HG02678 (cell line): ENCODE results near the gene UTF1.

ENCODE experiments used
- ATAC-seq: cut with Tn5 transposase; IDR thresholded peaks from one replicate; pipeline ENCODE4 v1.9.1; 2021; ENCODE audit warnings: mild to moderate bottlenecking, moderate library complexity; ENCODE audit not compliant: unreplicated experiment

Gene UTF1, protein sequence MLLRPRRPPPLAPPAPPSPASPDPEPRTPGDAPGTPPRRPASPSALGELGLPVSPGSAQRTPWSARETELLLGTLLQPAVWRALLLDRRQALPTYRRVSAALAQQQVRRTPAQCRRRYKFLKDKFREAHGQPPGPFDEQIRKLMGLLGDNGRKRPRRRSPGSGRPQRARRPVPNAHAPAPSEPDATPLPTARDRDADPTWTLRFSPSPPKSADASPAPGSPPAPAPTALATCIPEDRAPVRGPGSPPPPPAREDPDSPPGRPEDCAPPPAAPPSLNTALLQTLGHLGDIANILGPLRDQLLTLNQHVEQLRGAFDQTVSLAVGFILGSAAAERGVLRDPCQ

DNA sequence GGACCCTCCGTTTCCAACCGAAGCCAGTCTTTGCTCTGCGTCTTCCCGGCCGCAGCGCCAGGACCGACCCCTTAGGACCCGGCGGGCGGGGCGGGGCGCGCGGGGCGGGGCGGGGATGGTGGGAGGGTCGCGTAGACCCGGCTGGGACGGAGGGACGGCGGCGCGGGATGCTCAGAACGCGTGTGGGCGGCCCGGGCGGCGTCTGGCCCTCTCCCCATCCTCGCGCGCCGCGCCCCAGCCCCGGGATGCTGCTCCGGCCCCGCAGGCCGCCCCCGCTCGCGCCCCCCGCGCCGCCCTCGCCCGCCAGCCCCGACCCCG, at the start of gene UTF1:
TSS of gene UTF1 (plus strand) at position 174 of the 318 bp plus-strand sequence. CDS start at position 246, 72 bp downstream.
- no peak for ATAC-seq

DNA sequence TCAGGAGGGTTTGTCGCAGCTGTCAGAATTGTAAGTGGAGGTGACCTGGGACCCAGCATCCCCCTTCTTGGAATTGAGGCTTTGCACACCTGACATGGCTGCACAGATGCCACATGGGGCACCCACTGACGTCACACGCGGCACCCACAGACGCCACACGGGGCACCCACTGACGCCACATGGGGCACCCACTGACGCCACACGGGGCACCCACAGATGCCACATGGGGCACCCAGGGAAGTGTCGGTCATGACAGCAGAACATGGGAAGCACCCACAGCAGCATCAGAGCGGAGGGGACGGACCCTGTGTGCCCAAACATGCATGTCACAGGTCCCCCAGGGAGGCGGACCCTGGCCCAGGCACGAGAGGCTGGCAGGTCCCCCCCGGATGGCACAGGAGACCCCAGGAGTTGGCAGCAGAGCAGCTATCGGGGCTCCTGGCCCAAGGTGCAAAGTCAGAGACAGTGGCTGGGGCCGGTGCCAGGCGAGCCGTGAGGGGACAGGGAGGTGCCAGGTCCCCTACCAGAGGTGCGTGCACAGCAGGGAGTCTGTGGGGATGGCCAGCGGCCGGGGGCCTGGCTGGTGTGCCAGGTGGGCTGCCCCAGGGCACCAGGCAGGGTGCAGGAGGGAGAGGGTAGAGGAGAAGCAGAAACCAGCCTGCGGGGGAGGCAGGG, 48.9 kb upstream of the UTF1 start:
- ATAC-seq = no peak

DNA sequence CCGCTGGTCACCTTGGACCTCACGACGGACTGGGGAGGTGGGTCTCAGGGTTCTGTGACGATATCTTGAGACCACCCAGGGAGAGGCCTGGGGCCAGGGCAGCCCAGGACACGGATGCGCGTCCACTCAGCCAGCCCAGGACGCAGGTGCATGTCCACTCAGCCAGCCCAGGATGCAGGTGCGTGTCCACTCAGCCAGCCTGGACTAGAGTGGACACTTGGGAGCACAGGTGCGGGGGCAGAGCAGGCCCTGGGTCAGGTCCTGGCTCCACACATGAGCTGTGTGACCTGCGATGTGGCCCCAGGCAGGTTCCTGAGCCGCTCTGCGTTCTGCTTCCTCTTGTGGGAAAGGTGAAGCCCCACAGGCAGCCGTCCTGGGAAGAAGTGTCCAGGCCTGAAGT, 47.8 kb upstream of the UTF1 start:
- ATAC-seq = no peak

DNA sequence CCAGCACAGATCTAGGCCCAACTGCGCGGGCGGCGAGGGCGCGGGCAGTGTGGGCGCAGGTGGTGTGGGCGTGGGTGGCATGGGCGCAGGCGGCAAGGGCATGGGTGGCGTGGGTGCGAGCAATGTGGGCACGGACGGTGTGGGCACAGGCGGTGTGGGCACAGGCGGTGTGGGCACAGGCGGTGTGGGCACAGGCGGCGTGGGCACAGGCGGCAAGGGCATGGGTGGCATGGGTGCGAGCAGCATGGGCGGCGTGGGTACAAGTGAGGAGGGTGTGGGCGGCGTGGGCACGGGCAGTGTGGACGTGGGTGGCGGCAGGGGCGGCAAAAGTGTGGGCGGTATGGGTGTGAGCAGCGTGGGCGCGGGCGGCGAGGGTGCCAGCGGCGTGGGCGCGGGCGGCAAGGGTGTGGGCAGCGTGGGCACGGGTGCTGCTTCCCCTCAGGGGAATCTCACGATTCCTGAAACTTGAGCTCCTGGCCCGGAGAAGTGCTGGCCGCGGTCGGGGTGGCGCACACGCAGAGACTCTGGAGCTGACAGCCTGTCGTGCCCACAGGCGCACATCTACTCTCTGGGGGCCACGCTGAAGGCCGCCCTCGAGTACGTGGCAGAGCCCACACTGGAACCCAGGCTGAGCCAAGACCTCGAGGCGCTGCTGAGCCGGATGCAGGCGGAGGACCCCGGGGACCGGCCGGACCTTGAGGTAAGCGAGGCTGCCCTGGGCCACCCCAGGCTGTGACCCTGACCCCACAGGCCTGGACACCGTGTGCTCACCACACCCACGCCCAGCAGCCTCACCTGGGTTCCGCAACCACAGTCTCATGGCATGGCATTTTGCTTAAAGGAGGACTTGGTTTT, 47.0 kb upstream of the UTF1 start:
- ATAC-seq = no peak

DNA sequence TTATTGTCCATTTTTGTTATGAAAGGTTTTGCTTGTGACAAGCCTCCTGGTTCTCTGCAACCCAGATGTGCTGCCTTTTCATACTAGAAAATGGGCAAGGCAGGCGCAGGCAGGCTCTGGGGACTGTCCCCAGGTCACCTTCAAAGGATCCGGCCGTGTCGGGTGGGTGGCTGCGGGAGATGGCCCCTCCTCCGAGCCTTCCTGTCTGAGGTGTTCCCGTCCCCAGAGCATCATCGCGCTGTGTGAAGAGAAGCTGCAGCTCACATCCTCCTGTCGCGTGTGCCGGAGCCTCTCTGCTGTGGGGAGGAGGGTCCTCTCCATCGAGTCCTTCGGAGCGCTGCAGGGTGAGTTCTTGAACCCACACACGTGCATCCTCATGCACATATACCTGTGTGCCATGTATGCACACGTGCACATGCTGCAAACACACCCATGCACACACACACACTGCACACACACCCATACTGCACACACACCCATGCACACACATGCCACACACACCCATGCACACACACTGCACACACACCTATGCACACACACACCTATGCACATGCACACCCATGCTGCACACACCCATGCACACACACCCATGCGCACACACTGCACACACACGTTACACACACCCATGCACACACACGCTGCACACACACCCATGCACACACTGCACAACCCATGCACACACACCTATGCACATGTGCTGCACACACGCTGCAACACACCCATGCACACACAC, 46.2 kb upstream of the UTF1 start:
- ATAC-seq = no peak

DNA sequence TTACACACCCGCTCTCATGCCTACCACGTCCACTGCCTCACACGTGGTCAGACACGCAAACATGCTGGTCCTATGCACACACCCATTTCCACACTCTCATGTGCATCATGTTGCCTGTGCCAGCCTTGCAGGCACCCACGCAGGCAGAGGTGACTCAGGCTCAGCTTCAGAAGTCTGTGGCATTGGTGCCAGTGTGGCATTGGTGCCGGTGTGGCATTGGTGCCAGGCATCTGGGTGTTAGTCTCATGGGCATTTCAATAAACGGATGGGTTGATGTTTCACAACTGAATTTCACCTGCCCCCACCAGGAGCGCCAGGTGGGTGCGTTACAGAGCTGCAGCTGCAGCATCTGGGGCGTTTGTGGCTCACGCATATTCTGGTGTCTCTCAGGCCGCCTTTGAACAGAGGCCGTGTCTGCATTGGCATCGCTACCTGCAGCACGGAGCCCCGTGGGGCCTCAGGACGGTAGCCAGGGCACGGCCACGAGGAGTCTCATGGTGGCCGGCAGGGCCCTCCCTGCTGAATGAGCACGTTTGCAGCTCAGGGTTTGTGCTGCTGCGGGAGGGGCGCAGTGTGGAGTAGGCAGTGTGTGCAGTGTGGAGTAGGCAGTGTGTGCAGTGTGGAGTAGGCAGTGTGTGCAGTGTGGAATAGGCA, 45.3 kb upstream of the UTF1 start:
- no peak for ATAC-seq

DNA sequence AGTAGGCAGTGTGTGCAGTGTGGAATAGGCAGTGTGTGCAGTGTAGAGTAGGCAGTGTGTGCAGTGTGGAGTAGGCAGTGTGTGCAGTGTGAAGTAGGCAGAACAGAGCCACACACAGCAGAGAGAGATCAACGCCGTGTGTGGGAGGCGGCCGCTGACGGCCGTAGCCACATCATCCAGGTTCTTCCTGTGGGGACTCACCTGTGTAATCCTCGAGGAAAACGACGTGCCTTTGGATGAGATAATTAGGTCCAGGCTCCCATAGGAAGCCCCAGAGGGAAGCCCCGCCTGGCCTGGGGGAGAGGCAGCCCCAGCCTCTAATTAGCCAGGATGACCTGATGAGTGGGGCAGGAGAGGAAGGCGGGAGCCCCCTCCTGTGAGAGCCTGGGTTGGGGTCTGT, 44.6 kb upstream of the UTF1 start:
- no peak for ATAC-seq

DNA sequence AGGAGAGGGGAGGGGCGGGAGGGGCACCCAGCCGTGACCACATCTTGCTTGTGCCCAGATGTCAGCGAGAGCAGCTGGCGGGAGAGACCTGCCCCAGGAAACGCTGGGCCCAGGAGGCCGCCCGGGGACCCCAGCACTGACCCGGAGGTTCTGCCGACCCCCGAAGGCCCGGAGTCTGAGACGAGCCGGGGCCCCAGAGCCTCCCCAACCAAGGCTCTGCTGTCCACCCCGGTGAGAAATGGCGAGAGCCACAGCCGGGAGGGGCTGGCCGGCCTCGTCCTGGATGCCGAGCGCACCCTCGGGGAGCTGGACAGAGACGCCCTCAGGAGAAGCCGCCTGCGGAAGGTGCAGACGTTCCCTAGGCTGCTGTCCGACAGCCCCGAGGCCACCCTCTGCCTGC, 44.1 kb upstream of the UTF1 start:
- ATAC-seq = no peak

DNA sequence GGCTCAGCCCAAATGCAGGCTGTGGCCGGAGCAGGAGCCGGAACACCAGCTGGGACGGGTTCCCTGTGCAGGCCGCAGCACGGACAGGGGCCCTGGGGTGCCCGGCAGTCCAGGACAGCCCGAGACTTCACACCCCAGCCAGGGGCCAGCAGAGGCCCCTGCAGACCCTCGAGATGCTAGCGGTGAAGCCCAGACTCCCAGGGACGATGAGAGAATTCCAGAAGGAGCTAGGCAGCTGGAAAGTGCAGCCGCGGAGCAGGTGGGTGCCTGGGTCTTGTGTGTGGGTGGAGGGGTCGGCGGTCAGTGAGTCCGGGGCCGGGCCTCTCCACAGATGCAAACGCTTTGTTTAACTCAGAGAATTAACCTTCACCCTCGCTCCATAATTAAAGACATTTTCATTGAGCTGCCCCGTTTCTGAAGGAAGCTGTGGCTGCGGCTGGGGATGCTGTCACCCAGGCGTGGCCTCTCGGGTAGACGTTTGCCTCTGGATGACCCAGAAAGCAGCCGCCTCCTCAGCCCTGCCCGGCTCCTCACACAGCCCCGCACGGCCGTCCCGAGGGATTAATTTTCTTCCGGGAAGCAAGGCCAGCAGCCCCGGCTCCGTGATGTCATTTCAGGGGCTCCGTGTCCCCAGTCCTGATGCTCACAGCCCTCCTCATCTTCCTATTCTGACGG, 43.5 kb upstream of the UTF1 start:
- ATAC-seq = no peak

DNA sequence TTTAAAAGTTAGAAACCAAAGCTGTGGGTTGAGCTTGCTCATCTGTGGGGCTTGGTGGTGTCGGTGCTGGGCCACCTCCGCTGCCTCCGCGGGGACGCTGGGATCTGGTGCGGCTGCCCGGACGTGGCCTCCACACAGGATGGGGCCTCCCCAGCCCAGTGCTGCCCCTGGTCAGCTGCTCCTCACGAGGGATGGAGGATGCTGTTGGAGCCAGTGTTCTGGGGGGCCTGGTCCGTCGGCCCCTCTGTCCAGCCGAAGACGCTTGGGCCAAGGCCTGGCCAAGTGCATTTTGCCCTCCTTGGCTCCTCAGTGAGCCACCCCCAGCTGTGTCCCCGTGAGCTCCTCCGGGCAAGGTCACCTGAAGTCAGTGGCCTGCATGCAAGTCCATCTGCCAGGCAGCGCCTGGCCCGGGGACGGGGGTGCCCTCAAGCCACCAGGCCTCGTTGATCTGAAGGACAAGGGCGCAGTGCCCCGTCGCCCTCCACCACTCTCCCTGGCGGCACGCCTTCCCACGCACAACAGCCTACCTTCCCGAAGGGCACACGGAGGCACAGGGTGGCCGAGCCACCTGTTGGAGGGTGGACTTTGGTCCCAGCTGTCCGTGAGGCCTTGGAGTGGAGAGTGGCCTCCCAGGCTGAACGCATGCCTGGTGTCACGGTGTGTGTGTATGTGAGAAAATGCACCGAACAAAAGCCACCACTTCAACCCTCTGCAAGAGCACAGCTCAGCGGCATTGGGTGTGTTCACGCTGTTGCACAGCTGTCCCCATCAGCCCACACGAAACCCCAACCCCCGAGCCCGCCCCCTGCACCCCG, 42.7 kb upstream of the UTF1 start:
- no peak for ATAC-seq

DNA sequence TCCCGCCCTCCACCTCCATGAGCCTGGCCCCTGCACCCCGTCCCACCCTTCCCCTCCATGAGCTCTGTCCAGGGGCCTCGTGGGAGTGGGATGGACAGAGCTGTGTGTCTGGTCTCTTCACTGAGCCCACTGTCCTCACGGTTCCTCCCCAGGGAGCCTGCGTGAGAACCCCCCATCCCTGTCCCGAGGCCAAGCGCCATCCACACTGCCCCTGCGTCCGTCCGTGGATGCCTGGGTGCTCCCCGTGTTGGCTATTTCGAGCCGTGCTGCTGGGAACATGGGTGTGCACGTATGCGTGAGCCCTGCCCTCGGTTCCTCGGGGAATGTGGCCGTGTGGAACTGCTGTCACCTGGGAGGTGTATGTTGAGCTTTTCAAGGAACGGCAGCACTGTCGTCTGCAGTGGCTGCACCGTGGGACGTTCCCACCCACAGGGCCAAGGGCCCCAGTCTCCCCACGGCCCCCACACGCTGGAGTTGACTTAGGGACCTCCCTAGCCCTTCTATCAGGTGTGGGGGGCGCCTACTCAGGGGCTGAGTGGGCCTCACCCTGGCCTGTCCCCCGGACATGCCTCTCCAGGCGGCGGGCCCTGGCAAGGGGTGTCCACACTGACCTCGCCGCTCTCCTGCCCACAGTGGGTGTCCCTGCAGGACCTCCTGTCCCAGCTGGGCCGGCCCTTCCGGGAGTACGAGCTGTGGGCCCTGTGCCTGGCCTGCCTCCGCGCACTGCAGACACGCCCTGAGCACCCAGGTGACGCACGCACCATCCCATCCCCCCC, 41.9 kb upstream of the UTF1 start:
- no peak for ATAC-seq

DNA sequence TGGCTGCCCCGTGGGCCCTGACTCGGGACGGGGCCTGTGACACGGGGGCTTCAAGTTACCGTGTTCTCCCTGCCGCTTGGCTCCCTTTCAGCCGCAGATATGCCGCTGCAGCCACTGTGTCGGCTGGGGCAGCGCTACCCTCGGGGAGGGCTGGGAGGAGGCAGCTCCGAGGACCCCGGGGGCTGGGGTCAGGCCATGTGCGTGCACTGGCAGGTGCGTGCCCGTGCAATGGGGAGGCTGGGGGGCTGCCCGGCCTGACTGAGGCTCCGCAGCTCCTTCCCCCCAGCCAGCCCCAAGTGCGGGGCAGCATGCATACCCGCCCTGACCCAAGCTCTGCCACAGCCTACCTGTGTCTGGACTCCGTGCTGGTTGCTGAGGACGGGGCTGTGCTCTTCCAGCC, 40.8 kb upstream of the UTF1 start:
- ATAC-seq = no peak

DNA sequence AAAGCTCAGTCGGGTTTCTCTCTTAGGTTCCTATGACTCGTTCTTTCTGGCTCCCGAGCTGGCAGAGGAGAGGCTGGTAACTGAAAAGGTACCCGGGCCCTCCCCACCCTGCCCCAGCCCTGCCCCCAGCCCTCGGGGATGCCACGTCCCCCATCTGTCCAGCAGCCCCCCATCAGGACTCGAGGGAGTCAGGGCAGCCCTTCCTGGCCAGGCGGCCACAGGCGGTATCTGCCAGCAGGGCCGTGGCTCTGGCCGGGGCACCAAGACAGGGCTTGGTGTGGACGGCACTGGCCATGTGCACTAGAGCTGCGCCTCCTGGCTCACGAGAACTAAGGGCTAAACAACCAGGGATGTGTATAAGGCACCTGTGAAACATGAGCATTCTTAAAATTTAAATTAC, 40.3 kb upstream of the UTF1 start:
- ATAC-seq = no peak

DNA sequence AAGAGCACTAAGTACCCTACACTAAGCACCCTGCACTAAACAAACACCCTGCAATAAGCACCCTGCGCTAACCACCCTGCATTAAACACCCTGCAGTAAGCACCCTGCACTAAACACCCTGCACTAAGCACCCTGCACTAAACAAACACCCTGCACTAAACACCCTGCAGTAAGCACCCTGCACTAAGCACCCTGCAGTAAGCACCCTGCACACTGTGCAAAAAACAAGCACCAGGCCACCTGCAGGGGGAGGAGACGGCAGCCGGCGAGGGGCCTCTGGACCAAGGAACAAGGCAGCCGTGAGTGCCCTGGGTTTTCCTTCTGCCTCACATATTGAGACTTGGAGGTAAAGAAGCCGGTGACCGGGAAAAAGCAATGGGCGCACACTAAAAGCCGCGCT, 39.8 kb upstream of the UTF1 start:
- ATAC-seq = no peak

DNA sequence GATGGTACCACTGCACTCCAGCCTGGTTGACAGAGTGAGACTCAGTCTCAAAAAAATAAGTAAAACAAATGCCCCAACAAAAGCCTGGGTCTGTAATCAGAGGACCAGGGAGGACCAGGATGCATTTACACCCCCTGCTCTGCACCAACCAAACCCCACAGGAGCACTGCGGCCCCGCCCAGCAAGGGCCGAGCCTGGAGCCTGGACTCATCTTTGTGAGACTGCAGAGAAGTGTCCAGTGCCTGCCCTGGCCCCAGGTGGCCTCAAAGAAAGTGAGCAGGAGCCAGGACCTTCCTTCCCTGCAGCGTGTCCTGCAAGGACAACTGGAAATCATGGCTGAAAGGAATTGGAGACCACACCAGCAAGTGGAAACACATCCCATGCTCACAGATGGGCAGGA, 38.4 kb upstream of the UTF1 start:
- no peak for ATAC-seq

DNA sequence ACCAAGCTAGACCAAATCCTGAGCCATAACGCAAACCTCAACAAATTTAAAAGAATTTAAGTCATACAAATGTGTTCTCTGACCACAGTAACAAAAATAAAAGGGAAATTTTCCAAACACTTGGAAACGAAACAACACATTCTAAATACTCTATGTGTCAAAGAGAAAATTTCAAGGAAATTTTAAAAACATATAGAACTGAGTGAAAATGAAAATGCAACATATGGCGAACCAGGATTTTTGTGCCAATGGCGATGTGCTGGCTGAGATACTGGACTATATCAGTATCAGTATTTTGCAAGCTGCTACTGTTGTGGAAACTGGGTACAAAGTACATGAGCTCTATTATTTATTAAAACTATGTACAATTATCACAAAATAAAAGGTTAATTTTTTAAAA, 35.9 kb upstream of the UTF1 start:
- no peak for ATAC-seq

DNA sequence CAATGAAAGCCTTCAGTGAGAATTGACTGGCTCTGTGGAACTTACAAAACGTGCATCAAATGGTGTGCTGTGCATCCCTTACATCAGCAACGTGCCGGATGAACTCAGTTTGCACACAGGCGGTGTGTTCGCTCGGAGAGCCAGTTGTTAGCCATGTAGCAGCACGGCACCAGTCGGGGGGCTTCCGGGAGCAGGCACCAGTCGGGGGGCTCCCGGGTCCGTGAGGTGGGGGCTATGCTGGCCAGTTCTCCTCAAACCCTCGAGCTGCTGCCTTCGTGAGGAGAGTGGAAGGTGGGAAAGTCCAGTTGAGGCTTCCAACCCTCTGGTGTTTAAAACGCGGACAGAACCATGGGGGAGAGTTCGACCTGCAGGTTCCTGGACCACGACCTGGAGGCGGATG, 34.9 kb upstream of the UTF1 start:
- no peak for ATAC-seq

DNA sequence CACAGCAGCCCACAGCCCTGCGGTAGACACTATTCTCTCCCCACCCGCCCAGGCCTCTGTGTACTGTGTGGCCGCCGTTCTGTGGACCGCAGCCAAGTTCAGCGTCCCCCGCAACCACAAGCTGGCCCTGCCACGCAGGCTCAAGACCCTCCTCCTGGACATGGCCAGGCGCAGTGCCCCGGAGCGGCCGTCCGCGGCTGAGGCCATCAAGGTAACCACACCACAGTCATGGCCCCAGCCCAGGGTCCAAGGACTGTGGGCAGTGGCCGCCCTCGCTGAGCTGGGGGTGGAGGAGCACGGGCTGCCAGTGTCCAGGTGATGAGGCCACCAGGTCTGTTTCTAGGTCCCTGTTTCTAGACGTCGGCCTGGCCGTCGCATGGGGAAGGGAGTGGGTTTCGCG, 34.4 kb upstream of the UTF1 start:
- no peak for ATAC-seq
